HL-60 (cell line): Measurements from ENCODE around the gene SMIM13.
A peak's percentile ranks its signal among the peaks of the same experiment; 100 is the strongest.

Experiments used
- DNase-seq, 2 experiments: peaks; one replicate each; pipeline ENCODE4 v3.0.0-alpha.2; 2010 to 2020; ENCODE audit warnings: low read depth in 1 of 2, low spot score in 1 of 2
- H3K27ac ChIP-seq: fragments of 250-450 bp; sonication (Bioruptor Pico); replicated peaks from 2 replicates; pipeline ENCODE4 v1.5.1; 2020; ENCODE audit warnings: mild to moderate bottlenecking, moderate library complexity
- H3K27me3 ChIP-seq: fragments of 250-450 bp; sonication (Bioruptor Pico); 2 replicates; pipeline ENCODE4 v1.5.1; 2021; ENCODE audit warnings: mild to moderate bottlenecking, moderate library complexity; ENCODE audit not compliant: insufficient read depth, poor library complexity, severe bottlenecking
- H3K4me3 ChIP-seq: replicated peaks from 2 replicates; pipeline ENCODE4 v1.5.1; 2011; ENCODE audit warnings: mild to moderate bottlenecking, control low read depth, low read length; ENCODE audit not compliant: insufficient read depth
- GABPA ChIP-seq: IDR thresholded peaks from 2 replicates; pipeline ENCODE4 v1.6.1; 2012; ENCODE audit warnings: low read depth
- POLR2AphosphoS5 ChIP-seq: IDR thresholded peaks from 2 replicates; pipeline ENCODE4 v1.6.1; 2012; ENCODE audit warnings: low read depth
- SPI1 ChIP-seq: IDR thresholded peaks from 2 replicates; pipeline ENCODE4 v1.6.1; 2012; ENCODE audit warnings: low read depth, mild to moderate bottlenecking, borderline replicate concordance
- TF ChIP-seq, protein P1 (sequence below): IDR thresholded peaks from 2 replicates; pipeline ENCODE4 v1.6.1; 2012; ENCODE audit warnings: low read depth; ENCODE audit not compliant: insufficient replicate concordance
- TF ChIP-seq, protein P2 (sequence below): IDR thresholded peaks from one replicate; pipeline ENCODE4 v1.5.1; 2011; ENCODE audit warnings: low read length, control low read depth, inconsistent platforms; ENCODE audit not compliant: insufficient read depth

Gene SMIM13

DNA sequence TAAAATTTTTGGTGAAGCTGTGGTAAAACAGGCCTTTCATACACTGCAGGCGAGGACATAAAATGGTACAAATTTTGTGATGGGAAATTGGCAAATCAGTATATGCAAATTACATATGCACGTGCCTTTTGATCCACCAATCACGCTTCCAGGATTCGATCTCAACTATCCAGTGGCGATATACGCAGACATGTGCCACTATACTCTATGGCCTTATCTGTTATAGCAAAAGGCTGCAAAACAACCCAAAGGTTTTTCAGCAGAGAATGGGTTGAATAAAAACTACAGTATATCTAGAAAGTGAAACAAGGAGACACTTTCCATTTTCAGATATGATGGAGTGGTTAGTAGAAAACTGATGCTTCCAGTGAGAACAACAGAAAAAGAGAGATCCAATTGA, 59.8 kb downstream of the SMIM13 start:
- H3K27ac ChIP-seq, result no peak overlapping the region
- no peak overlapping the region for H3K4me3 ChIP-seq
- TF ChIP-seq, protein P1, sequence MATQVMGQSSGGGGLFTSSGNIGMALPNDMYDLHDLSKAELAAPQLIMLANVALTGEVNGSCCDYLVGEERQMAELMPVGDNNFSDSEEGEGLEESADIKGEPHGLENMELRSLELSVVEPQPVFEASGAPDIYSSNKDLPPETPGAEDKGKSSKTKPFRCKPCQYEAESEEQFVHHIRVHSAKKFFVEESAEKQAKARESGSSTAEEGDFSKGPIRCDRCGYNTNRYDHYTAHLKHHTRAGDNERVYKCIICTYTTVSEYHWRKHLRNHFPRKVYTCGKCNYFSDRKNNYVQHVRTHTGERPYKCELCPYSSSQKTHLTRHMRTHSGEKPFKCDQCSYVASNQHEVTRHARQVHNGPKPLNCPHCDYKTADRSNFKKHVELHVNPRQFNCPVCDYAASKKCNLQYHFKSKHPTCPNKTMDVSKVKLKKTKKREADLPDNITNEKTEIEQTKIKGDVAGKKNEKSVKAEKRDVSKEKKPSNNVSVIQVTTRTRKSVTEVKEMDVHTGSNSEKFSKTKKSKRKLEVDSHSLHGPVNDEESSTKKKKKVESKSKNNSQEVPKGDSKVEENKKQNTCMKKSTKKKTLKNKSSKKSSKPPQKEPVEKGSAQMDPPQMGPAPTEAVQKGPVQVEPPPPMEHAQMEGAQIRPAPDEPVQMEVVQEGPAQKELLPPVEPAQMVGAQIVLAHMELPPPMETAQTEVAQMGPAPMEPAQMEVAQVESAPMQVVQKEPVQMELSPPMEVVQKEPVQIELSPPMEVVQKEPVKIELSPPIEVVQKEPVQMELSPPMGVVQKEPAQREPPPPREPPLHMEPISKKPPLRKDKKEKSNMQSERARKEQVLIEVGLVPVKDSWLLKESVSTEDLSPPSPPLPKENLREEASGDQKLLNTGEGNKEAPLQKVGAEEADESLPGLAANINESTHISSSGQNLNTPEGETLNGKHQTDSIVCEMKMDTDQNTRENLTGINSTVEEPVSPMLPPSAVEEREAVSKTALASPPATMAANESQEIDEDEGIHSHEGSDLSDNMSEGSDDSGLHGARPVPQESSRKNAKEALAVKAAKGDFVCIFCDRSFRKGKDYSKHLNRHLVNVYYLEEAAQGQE, result no peak
- TF ChIP-seq SPI1 (no peak), GABPA (no peak), POLR2AphosphoS5 (no peak)
- TF ChIP-seq, protein P2, sequence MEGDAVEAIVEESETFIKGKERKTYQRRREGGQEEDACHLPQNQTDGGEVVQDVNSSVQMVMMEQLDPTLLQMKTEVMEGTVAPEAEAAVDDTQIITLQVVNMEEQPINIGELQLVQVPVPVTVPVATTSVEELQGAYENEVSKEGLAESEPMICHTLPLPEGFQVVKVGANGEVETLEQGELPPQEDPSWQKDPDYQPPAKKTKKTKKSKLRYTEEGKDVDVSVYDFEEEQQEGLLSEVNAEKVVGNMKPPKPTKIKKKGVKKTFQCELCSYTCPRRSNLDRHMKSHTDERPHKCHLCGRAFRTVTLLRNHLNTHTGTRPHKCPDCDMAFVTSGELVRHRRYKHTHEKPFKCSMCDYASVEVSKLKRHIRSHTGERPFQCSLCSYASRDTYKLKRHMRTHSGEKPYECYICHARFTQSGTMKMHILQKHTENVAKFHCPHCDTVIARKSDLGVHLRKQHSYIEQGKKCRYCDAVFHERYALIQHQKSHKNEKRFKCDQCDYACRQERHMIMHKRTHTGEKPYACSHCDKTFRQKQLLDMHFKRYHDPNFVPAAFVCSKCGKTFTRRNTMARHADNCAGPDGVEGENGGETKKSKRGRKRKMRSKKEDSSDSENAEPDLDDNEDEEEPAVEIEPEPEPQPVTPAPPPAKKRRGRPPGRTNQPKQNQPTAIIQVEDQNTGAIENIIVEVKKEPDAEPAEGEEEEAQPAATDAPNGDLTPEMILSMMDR, result no peak
- no peak for DNase-seq
- no peaks in the 10 kb centered on the region for H3K27me3 ChIP-seq

DNA sequence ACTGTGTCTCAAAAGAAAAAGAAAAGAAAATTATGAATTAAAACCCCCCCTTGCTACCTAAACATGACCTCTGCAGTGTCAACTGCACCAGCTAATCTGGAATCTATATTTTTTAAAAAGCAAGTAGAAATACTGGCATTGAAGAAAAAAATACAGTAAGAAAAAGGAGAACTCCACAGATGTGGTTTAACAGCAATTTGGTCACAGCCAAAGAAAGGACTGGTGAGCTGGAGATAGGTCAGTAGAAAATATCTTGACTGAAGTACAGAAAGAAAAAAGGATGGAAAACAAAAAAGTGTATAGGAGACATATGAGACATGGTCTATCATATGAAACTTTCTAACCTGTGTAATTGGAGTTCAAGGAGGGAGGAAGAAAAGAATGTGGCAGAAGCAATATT, 62.0 kb downstream of the SMIM13 start:
- TF ChIP-seq SPI1, result peak; percentile 57; the same call in 1 of the 2 replicates
- TF ChIP-seq, protein P1, result no peak
- DNase-seq, result no peak
- Histone ChIP-seq H3K27me3 (no peaks in the 10 kb centered on the region), H3K27ac (no peak overlapping the region), H3K4me3 (no peak overlapping the region)

DNA sequence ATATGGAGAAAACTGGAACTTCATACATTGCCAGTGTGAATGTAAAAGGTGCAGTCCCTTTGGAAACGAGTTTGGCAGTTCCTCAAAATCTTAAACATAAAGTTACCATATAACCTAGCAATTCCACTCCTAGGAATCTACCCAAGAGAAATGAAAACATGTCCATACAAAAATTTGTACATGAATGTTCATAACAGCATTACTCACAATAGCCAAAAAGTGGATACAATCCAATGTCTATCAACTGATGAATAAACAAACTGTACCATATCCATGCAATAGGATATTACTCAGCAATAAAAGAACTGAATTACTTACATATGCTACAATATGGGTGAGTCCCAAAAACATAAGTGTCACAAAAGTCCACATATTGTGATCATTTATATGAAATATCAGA, 66.6 kb downstream of the SMIM13 start:
- TF ChIP-seq, protein P2, result no peak
- TF ChIP-seq POLR2AphosphoS5, result no peak
- Histone ChIP-seq H3K27me3 (no peaks in the 10 kb centered on the region), H3K4me3 (no peak overlapping the region), H3K27ac (no peak overlapping the region)
- no peak for DNase-seq

DNA sequence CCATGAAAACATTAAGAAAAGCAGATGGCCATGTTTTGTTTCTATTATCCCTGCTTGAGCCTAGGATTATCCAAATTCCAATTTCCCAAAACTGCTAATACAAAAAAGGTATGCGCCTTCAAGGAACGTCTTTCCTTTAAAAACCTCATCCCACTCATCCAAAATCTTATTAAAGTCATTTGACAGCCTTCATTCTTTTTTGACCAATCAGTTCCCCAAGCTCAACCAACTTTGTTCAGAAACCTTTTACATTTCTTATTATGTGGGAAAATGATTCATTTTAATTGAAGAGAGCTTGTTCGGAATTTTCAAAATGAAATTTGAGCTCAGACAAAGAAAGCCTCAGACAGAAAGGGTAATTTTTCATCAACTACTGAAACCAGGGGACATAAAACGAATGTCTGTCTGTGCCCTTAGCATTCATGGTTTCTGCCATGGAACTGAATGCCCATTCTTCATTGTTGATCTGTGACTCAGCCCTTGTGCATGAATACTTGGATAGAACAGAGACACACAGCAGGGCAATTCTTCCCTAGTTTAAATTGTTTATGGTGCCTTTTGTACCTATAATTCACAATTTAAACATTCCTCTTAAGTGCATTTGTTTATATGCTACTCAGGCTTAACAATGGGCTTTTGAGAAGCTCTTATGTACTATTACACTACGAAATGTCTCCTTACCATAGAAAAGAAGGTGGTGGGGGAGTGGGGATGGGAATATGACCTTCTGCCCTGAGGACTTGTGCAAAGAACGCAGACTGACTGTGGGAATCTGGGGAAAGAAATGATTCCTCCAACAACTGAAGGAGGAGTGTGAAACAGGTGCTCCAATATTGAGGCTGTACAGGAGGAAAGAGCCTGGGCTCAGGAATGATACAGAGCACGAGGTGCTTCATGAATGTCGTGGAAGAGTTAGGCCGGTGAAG, 67.7 kb downstream of the SMIM13 start:
- TF ChIP-seq, protein P1, result no peak
- TF ChIP-seq, protein P2, result no peak
- TF ChIP-seq GABPA (no peak), POLR2AphosphoS5 (no peak), SPI1 (no peak)
- no peak for DNase-seq
- Histone ChIP-seq H3K4me3 (no peak overlapping the region), H3K27me3 (no peaks in the 10 kb centered on the region), H3K27ac (no peak overlapping the region)
